ENCODE data around the gene LYAR.
A peak's percentile ranks its signal among the peaks of the same experiment; 100 is the strongest.

Gene LYAR

GRCh38 chr4:4289941-4290850 lies at the start of gene LYAR, which contains the start of gene ZBTB49:
LYAR (minus strand) TSS chr4:4290154; CDS start chr4:4283742, 6,412 bp downstream.
ZBTB49 (plus strand) TSS chr4:4290251; CDS start chr4:4299946, 9,695 bp downstream.
- peak; percentile 92 for DNase-seq (ENCODE audit: low spot score)

- no peak for DNase-seq (ENCODE audit: low spot score)
These were observed 49.6 kb upstream of the LYAR start for GRCh38 chr4:4339504-4340085.

- DNase-seq (ENCODE audit: low spot score) = no peak
These were observed 48.5 kb upstream of the LYAR start for GRCh38 chr4:4338210-4339001.

- DNase-seq (ENCODE audit: low spot score) = peak; percentile 56
These were observed 45.0 kb upstream of the LYAR start for GRCh38 chr4:4334798-4335520.

- DNase-seq (ENCODE audit: low spot score) = peak; percentile 45
These were observed 43.3 kb upstream of the LYAR start for GRCh38 chr4:4333265-4333706.

GRCh38 chr4:4332529-4332928 lies 42.6 kb upstream of the LYAR start:
- no peak for DNase-seq (ENCODE audit: low spot score)

- DNase-seq (ENCODE audit: low spot score) = no peak
These were observed 40.8 kb upstream of the LYAR start for GRCh38 chr4:4330794-4331193.

- no peak for DNase-seq (ENCODE audit: low spot score)
These were observed 39.5 kb upstream of the LYAR start for GRCh38 chr4:4329496-4329895.

GRCh38 chr4:4328840-4329239 lies 38.9 kb upstream of the LYAR start:
- DNase-seq (ENCODE audit: low spot score) = no peak

GRCh38 chr4:4328206-4328605 lies 38.3 kb upstream of the LYAR start:
- DNase-seq (ENCODE audit: low spot score) = no peak

- DNase-seq (ENCODE audit: low spot score) = no peak
These were observed 37.7 kb upstream of the LYAR start for GRCh38 chr4:4327652-4328121.

GRCh38 chr4:4326166-4326565 lies 36.2 kb upstream of the LYAR start:
- DNase-seq (ENCODE audit: low spot score) = no peak

- DNase-seq (ENCODE audit: low spot score) = no peak
These were observed 35.4 kb upstream of the LYAR start for GRCh38 chr4:4325321-4325720.

- DNase-seq (ENCODE audit: low spot score) = no peak
These were observed 34.0 kb upstream of the LYAR start for GRCh38 chr4:4323705-4324534.

- no peak for DNase-seq (ENCODE audit: low spot score)
These were observed 32.2 kb upstream of the LYAR start for GRCh38 chr4:4321951-4322688.

GRCh38 chr4:4320951-4321714 lies 31.2 kb upstream of the LYAR start:
- no peak for DNase-seq (ENCODE audit: low spot score)

- DNase-seq (ENCODE audit: low spot score) = no peak
These were observed 30.6 kb upstream of the LYAR start for GRCh38 chr4:4320528-4320927.

- no peak for DNase-seq (ENCODE audit: low spot score)
These were observed 27.7 kb upstream of the LYAR start for GRCh38 chr4:4317496-4318232.

- no peak for DNase-seq (ENCODE audit: low spot score)
These were observed 26.2 kb upstream of the LYAR start for GRCh38 chr4:4316150-4316495.
